HepG2 (cell line): ENCODE data around the gene SPOPL. TPM values are rescaled to one million over a fixed set of nuclear protein-coding genes. Genes with fewer than 3 reads are reported as not detected.

Experiments
- HOXA3 ChIP-seq: sonication (generic); formaldehyde crosslinking; IDR thresholded peaks from 2 replicates; pipeline ENCODE4 v1.5.0; 2020; ENCODE audit warnings: missing genetic modification reagents
- NFKB2 ChIP-seq: sonication (generic); formaldehyde crosslinking; IDR thresholded peaks from 2 replicates; pipeline ENCODE4 v1.4.0; 2020; ENCODE audit warnings: missing genetic modification reagents, borderline replicate concordance
- NR2F6 ChIP-seq, 2 experiments: IDR thresholded peaks; 2 replicates each; pipeline ENCODE4 v1.6.1; 2016; ENCODE audit warnings: antibody characterized with exemption in 1 of 2, mild to moderate bottlenecking in 1 of 2
- PHB2 ChIP-seq: fragments of 450-650 bp; IDR thresholded peaks from 2 replicates; pipeline ENCODE4 v1.6.1; 2018; ENCODE audit not compliant: partially characterized antibody
- POGZ ChIP-seq: sonication (generic); formaldehyde crosslinking; IDR thresholded peaks from 2 replicates; pipeline ENCODE4 v1.4.0; 2020; ENCODE audit warnings: mild to moderate bottlenecking, missing genetic modification reagents
- SALL2 ChIP-seq: sonication (generic); formaldehyde crosslinking; IDR thresholded peaks from 2 replicates; pipeline ENCODE4 v1.8.1; 2023; ENCODE audit warnings: mild to moderate bottlenecking, missing genetic modification reagents, inconsistent platforms
- SNAI1 ChIP-seq: sonication (generic); formaldehyde crosslinking; IDR thresholded peaks from 2 replicates; pipeline ENCODE4 v1.5.0; 2020; ENCODE audit warnings: mild to moderate bottlenecking, missing genetic modification reagents, borderline replicate concordance
- SOX5 ChIP-seq: IDR thresholded peaks from 2 replicates; pipeline ENCODE4 v1.6.1; 2016; ENCODE audit warnings: borderline replicate concordance
- STAG1 ChIP-seq: sonication (generic); formaldehyde crosslinking; IDR thresholded peaks from 2 replicates; pipeline ENCODE4 v1.4.0; 2020; ENCODE audit warnings: missing genetic modification reagents
- U2AF1 ChIP-seq: fragments of 200-400 bp; formaldehyde crosslinking; optimal IDR thresholded peaks from 2 replicates; pipeline ENCODE3; 2017; ENCODE audit warnings: mild to moderate bottlenecking, low read depth, low read length
- ZNF33A ChIP-seq: sonication (generic); formaldehyde crosslinking; IDR thresholded peaks from 2 replicates; pipeline ENCODE4 v1.5.1; 2020; ENCODE audit warnings: missing genetic modification reagents, mild to moderate bottlenecking, moderate library complexity, borderline replicate concordance
- ZNF615 ChIP-seq: sonication (generic); formaldehyde crosslinking; IDR thresholded peaks from 2 replicates; pipeline ENCODE4 v1.5.0; 2020; ENCODE audit warnings: mild to moderate bottlenecking, missing genetic modification reagents, borderline replicate concordance
- ZNF670 ChIP-seq: sonication (generic); formaldehyde crosslinking; IDR thresholded peaks from 2 replicates; pipeline ENCODE4 v1.8.0; 2022; ENCODE audit warnings: mild to moderate bottlenecking, missing genetic modification reagents, borderline replicate concordance
- ZNF788 ChIP-seq: sonication (generic); formaldehyde crosslinking; IDR thresholded peaks from 2 replicates; pipeline ENCODE4 v1.5.0; 2020; ENCODE audit warnings: mild to moderate bottlenecking, missing genetic modification reagents, borderline replicate concordance
- polyA plus RNA-seq, 8 experiments: library from polyadenylated mRNA; depleted of rRNA in 3 of 8; stranded (reverse) in 7 of 8; unstranded in 1 of 8; fragments of >200 nt; fragmentation: Illumina TruSeq in 4 of 8; extraction: Trizol in 4 of 8; gene quantifications; 2 replicates each; pipeline versions ENCODE4 v1.2.1 to v1.2.3, GENCODE V29; 2011 to 2016; ENCODE audit warnings: low read depth in 4 of 8, missing spikeins in 1 of 8, mixed read lengths in 1 of 8; ENCODE audit not compliant: insufficient read depth in 1 of 8
- total RNA-seq, 5 experiments: library from RNA; depleted of rRNA; stranded (reverse); fragments of >200 nt; fragmentation: Illumina TruSeq; extraction: Trizol; gene quantifications; 2 replicates each; pipeline ENCODE4 v1.2.3, GENCODE V29; 2016; ENCODE audit warnings: low read depth in 1 of 5
- TF ChIP-seq, protein P1 (sequence below): fragments of 450-650 bp; IDR thresholded peaks from 2 replicates; pipeline ENCODE4 v1.6.1; 2017; ENCODE audit warnings: mild to moderate bottlenecking
- TF ChIP-seq, protein P2 (sequence below): sonication (generic); formaldehyde crosslinking; IDR thresholded peaks from 2 replicates; pipeline ENCODE4 v1.5.0; 2020; ENCODE audit warnings: missing genetic modification reagents
- TF ChIP-seq, protein P3 (sequence below): sonication (generic); formaldehyde crosslinking; IDR thresholded peaks from 2 replicates; pipeline ENCODE4 v1.5.0; 2020; ENCODE audit warnings: mild to moderate bottlenecking, missing genetic modification reagents, moderate library complexity
- TF ChIP-seq, protein P4 (sequence below): sonication (generic); formaldehyde crosslinking; IDR thresholded peaks from 2 replicates; pipeline ENCODE4 v1.5.0; 2020; ENCODE audit warnings: mild to moderate bottlenecking, missing genetic modification reagents
- TF ChIP-seq, protein P5 (sequence below): sonication (generic); formaldehyde crosslinking; IDR thresholded peaks from 2 replicates; pipeline ENCODE4 v1.5.0; 2020; ENCODE audit warnings: missing genetic modification reagents, mild to moderate bottlenecking, borderline replicate concordance
- TF ChIP-seq, protein P6 (sequence below), 2 experiments: fragments of 450-650 bp in 1 of 2; sonication (generic) in 1 of 2; formaldehyde crosslinking; IDR thresholded peaks; 2 replicates each; pipeline versions ENCODE4 v1.5.0 to v1.8.0; 2020 to 2022; ENCODE audit warnings: mild to moderate bottlenecking in 1 of 2, missing genetic modification reagents in 1 of 2

SPOPL gene
- total and polyA plus RNA-seq, 2 of the 13 experiments (the other 11 are each of a cell fraction or from before 2014, with no cell fraction given): 12.6 to 51.6 TPM

DNA sequence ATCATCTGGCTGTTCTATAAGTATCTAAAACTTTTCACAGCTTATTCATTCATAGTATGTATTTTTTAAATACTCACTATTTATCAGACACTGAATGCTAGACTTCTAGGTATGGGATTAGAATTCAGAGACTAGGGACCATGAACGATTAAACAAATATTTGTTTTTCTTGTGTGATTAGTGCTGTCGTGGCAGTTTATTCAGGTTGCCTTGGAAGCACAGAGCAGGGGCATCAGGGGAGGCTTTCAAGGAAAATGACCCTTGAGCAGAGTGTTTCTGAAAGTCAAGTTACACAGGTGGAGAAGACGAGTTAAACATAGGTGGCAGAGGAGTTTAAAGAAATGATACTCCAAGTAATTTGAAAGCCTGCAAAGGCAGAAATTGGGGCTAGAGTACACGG lies 5.7 kb downstream of the SPOPL start (continued):
- TF ChIP-seq, protein P1, sequence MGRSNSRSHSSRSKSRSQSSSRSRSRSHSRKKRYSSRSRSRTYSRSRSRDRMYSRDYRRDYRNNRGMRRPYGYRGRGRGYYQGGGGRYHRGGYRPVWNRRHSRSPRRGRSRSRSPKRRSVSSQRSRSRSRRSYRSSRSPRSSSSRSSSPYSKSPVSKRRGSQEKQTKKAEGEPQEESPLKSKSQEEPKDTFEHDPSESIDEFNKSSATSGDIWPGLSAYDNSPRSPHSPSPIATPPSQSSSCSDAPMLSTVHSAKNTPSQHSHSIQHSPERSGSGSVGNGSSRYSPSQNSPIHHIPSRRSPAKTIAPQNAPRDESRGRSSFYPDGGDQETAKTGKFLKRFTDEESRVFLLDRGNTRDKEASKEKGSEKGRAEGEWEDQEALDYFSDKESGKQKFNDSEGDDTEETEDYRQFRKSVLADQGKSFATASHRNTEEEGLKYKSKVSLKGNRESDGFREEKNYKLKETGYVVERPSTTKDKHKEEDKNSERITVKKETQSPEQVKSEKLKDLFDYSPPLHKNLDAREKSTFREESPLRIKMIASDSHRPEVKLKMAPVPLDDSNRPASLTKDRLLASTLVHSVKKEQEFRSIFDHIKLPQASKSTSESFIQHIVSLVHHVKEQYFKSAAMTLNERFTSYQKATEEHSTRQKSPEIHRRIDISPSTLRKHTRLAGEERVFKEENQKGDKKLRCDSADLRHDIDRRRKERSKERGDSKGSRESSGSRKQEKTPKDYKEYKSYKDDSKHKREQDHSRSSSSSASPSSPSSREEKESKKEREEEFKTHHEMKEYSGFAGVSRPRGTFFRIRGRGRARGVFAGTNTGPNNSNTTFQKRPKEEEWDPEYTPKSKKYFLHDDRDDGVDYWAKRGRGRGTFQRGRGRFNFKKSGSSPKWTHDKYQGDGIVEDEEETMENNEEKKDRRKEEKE: no peak
- TF ChIP-seq HOXA3 (CRISPR knock-in tag) (no peak), ZNF670 (CRISPR knock-in tag) (no peak), ZNF33A (CRISPR knock-in tag) (no peak), PHB2 (no peak), STAG1 (CRISPR knock-in tag) (no peak), SALL2 (CRISPR knock-in tag) (no peak), U2AF1 (no peak), NFKB2 (CRISPR knock-in tag) (no peak), ZNF615 (no peak), POGZ (CRISPR knock-in tag) (peak; percentile 68; the same call in 1 of the 2 replicates), ZNF788 (CRISPR knock-in tag) (no peak), NR2F6 (IDR thresholded peaks at IDR 0.05) (no peak), NR2F6 (CRISPR knock-in tag; IDR thresholded peaks at IDR 0.05) (no peak), SOX5 (CRISPR knock-in tag) (no peak), SNAI1 (no peak)
- TF ChIP-seq, protein P2, sequence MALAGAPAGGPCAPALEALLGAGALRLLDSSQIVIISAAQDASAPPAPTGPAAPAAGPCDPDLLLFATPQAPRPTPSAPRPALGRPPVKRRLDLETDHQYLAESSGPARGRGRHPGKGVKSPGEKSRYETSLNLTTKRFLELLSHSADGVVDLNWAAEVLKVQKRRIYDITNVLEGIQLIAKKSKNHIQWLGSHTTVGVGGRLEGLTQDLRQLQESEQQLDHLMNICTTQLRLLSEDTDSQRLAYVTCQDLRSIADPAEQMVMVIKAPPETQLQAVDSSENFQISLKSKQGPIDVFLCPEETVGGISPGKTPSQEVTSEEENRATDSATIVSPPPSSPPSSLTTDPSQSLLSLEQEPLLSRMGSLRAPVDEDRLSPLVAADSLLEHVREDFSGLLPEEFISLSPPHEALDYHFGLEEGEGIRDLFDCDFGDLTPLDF (CRISPR knock-in tag): no peak
- TF ChIP-seq, protein P3, sequence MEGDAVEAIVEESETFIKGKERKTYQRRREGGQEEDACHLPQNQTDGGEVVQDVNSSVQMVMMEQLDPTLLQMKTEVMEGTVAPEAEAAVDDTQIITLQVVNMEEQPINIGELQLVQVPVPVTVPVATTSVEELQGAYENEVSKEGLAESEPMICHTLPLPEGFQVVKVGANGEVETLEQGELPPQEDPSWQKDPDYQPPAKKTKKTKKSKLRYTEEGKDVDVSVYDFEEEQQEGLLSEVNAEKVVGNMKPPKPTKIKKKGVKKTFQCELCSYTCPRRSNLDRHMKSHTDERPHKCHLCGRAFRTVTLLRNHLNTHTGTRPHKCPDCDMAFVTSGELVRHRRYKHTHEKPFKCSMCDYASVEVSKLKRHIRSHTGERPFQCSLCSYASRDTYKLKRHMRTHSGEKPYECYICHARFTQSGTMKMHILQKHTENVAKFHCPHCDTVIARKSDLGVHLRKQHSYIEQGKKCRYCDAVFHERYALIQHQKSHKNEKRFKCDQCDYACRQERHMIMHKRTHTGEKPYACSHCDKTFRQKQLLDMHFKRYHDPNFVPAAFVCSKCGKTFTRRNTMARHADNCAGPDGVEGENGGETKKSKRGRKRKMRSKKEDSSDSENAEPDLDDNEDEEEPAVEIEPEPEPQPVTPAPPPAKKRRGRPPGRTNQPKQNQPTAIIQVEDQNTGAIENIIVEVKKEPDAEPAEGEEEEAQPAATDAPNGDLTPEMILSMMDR (CRISPR knock-in tag): 0 out of 2 replicates have a peak, but pooled peaks have one; percentile 3
- TF ChIP-seq, protein P4, sequence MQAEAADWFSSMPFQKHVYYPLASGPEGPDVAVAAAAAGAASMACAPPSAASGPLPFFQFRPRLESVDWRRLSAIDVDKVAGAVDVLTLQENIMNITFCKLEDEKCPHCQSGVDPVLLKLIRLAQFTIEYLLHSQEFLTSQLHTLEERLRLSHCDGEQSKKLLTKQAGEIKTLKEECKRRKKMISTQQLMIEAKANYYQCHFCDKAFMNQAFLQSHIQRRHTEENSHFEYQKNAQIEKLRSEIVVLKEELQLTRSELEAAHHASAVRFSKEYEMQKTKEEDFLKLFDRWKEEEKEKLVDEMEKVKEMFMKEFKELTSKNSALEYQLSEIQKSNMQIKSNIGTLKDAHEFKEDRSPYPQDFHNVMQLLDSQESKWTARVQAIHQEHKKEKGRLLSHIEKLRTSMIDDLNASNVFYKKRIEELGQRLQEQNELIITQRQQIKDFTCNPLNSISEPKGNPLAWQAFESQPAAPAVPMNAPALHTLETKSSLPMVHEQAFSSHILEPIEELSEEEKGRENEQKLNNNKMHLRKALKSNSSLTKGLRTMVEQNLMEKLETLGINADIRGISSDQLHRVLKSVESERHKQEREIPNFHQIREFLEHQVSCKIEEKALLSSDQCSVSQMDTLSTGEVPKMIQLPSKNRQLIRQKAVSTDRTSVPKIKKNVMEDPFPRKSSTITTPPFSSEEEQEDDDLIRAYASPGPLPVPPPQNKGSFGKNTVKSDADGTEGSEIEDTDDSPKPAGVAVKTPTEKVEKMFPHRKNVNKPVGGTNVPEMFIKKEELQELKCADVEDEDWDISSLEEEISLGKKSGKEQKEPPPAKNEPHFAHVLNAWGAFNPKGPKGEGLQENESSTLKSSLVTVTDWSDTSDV: no peak
- TF ChIP-seq, protein P5, sequence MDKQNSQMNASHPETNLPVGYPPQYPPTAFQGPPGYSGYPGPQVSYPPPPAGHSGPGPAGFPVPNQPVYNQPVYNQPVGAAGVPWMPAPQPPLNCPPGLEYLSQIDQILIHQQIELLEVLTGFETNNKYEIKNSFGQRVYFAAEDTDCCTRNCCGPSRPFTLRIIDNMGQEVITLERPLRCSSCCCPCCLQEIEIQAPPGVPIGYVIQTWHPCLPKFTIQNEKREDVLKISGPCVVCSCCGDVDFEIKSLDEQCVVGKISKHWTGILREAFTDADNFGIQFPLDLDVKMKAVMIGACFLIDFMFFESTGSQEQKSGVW (CRISPR knock-in tag): no peak
- TF ChIP-seq, protein P6, sequence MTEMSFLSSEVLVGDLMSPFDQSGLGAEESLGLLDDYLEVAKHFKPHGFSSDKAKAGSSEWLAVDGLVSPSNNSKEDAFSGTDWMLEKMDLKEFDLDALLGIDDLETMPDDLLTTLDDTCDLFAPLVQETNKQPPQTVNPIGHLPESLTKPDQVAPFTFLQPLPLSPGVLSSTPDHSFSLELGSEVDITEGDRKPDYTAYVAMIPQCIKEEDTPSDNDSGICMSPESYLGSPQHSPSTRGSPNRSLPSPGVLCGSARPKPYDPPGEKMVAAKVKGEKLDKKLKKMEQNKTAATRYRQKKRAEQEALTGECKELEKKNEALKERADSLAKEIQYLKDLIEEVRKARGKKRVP (CRISPR knock-in tag; IDR thresholded peaks at IDR 0.05): no peak
